Smooth muscle cell of the brain vasculature (primary cell): ENCODE results near the gene CEACAM1.
"Not testable (repeated sequence)": the region's sequence is repeated elsewhere in the genome, so short reads cannot be mapped to it uniquely, and the experiment has no call there.

Experiments used
- DNase-seq: peaks from one replicate; pipeline ENCODE4 v3.0.0-alpha.2; 2012; ENCODE audit warnings: low read depth, low spot score

CEACAM1 gene

DNA sequence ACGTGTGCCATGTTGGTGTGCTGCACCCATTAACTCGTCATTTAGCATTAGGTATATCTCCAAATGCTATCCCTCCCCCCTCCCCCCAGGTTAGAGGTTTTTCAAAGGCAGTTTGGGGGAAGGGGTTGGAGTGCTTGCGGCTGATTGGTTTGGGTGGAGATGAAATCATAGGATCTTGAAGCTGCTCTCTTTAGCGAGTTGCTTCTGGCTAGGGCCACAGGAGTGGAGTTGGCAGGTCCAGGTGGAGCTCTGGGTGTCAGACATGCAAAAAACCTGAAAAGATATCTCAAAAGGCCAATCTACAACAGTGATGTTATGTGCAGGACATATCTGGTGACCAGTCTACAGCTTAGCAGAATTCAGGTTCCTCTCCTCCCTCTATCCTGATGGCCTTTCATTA, 52.9 kb downstream of the CEACAM1 start:
- no peak for DNase-seq

DNA sequence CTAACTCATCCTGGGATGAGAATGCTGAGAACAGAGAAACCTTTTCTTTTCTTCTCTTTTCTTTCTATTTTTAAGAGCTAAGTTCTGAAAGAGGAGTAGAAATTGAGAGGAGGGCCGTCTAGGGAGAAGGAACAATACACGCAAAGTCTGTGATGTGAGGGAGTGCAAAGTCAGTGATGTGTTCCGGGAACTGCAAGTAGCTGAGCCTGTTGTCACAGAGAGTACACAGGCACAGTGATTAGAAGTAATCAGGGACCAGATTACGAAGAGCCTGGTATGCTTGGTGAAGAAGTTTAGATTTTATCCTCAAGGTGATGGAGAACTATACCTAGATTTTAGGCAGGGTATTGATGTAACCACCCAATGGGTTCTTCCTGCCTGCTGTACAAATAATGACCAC, 53.5 kb downstream of the CEACAM1 start:
- DNase-seq = no peak

DNA sequence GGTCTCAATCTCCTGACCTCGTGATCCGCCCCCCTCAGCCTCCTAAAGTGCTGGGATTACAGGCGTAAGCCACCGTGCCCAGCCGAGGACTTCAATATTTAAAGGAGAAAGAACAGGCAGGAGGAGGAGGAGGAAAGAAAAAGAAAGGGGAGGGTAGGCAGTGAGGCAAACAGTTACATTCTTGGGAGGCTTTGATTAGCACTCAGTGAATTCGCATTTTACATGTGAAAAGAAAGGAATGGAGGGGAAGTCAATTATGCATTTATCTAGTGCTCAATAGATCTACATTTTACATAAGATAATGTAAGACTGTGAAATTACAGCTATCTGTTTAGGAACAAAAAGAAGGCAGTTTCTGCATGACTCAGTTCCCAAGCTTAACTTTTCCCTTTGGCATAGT, 54.6 kb downstream of the CEACAM1 start:
- no peak for DNase-seq

DNA sequence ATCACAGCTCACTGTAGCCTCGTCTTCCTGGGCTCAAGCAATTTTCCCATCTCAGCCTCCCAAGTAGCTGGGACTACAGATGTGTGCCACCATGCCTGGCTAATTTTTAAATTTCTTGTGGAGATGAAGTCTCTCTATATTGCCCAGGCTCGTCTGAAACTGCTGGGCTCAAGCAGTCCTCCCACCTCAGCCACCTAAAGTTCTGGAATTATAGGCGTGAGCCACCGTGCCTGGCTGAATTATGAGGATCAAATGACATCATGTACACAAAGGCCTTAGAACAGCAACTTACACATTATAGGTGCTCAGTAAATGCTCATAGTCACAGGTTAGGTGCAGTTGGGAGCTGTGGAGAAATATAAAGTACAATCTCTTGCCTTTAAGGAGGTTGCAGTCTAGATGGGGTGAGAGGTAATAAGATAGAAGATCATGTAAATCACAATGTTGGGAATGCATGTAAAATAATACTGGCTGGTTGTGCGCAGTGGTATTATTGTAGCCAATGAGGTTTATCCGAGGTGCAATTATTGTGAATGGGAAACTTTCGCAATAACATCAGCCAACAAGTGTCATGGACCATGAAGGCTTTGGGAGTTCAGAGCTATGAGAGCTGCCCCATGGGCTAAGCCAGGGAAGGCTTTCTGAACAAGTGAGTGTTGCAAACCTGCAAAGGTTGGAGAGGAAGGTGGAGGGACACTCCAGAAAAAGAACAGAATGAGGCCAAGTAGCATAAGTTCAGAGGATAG, 55.7 kb downstream of the CEACAM1 start:
- DNase-seq = no peak

DNA sequence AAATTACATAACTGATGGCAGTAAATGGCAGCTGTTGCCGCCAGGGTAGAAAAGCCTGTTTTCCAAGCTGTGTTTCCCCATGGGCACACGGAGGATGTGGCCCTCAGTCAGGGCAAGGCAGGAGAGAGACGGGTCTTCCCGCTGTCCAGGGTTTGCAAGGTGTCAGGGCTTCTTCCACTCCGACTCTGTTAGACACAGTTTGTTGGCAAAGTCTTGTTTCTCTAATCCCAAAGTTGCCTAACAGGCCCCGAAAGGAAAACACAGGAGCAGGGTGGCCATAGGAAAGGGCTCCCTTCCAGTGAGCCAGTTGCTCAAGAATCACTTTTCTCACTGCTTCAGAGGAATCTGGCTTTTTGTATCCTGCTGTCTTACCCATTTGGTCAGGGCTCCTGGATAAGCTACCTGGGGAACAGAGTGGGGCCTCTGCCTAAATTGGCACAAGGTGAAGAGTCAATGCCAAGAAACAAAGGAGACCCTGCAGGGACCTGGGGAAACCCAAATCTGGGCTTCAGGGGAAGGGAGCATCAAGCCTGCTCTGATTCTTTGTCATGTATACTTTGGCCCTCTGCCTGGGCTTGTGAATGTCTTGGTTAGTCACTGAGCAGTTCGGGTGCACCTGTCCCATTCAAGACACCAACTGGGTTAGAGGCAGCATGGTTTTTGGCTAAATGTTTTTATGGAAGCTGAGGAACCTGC, 56.6 kb downstream of the CEACAM1 start:
- no peak for DNase-seq

DNA sequence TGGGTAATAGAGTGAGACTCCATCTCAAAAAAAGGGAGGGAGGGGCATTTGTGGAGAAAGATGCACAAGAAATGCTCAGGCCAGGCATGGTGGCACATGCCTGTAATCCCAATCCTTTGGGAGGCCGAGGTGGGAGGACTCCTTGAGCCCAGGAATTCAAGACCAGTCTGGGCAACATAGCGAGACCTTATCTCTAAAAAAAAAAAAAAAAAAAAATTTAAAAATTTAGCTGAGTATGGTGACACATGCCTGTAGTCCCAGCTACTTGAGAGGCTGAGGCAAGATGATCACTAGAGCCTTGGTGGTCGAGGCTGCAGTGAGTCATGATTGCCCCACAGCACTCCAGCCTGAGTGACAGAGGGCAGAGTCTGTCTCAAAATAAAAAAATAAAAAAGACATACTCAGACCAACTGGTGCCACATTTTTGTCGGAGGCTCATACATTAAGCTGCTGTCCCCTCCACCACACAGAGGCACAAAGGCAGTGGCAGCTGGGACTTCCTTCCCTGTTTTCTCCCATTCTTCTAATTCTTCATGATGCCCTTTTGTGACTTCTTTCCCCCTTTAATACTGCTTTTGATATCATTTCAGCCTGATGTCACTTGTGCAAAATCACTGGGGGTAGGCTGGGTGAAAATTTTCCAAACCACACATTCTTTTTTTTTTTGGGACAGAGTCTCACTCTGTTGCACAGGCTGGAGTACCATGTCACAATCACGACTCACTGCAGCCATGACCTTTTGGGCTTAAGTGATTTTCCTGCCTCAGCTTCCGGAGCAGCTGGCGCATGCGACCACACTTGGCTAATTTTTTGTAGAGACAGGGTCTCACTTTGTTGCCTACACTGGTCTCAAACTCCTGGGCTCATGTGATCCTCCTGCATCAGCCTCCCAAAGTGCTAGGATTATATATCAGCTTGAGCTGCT, 58.7 kb downstream of the CEACAM1 start:
- no peak for DNase-seq

GRCh38 chr19:42468273-42468796, 59.9 kb downstream of the CEACAM1 start:
- peak; percentile 43 for DNase-seq

DNA sequence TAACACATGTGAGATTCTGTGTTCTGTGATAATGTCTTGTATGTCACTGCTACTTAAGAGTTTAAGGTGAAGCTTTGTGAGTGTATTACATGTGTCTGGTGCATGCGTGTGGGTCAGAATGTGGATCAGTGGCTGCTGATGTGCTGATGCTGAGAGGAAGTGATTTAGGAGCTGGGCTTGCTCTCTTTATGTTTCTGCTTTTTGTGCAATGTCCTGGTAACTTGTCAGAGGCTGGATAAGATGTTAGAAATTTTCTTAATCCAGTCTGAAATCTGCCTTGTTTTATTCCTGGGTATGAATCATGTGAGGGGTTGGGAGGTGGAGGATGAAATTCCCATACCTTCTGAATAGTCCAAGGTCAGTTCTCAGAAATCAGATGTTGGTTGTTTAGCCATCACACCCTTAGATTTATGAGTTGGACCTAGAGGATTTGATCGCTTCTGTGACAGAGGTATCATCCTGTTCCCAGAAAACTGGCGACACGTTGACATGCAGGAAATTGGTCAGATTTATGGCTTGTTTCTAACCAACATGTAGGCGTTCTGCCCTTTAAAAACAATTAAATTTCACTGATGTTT, 61.0 kb downstream of the CEACAM1 start:
- DNase-seq = no peak

GRCh38 chr19:42466521-42467182, 61.6 kb downstream of the CEACAM1 start:
- DNase-seq = no peak

- no peak for DNase-seq
Observed at GRCh38 chr19:42465827-42466280, 62.4 kb downstream of the CEACAM1 start.

DNA sequence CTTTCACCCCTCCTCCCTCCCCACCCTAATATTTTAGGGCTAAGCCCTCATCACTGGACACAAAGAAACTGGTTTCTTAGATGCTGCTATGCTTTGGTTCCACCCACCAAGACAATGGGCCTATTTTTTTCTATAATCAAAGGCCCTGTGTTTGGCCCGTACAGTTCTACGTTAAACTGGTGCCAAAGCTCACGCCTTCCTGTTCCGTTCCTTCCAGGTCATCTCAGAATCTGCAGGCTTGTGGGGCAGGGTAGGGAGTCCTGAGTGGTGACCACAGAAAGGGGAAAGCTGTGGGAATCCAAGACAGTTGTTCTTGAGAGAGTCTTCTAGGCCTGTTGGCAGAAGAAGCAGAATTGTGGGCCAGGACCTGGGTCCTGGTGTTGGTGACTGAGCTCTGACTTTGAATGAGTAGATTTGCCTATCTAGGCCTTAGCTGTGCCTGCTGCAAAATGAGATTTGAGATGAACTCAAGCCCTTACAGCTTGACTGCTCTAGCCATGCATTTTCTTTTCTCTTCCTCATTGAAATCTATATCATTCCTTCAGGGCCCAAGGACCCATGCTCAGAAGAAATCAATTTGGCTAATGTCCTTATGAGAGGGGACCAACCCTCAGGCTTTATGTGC, 66.5 kb downstream of the CEACAM1 start:
- DNase-seq = no peak

- not testable (repeated sequence) for DNase-seq
Observed at GRCh38 chr19:42461231-42461630, 67.0 kb downstream of the CEACAM1 start.

DNA sequence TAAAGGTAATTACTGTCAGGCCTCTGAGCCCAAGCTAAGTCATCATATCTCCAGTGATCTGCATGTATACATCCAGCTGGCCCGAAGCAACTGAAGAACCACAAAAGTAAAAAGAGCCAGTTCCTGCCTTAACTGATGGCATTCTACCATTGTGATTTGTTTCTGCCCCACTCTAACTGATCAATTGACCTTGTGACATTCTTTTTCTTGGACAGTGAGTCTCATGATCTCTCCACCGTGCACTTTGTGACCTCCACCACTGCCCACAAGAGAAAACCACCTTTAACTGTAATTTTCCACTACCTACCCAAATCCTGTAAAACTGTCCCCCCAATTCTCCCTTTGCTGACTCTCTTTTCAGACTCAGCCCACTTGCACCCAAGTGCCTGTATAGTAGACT, 68.4 kb downstream of the CEACAM1 start:
- no peak for DNase-seq
